A673 (cell line): Measurements from ENCODE around the gene UBXN7.

Experiments used
- CTCF ChIP-seq: fragments of 300-800, 200-600 bp; sonication (generic); conservative IDR thresholded peaks from 2 replicates; pipeline ENCODE4 v1.5.1; 2017; ENCODE audit warnings: low read depth, mild to moderate bottlenecking, antibody characterized with exemption, low read length, moderate library complexity, mixed read lengths
- EZH2 ChIP-seq: fragments of 200-600 bp; sonication (generic); IDR thresholded peaks from 2 replicates; pipeline ENCODE4 v1.6.1; 2017; ENCODE audit warnings: borderline replicate concordance, low read depth, mild to moderate bottlenecking, mixed read lengths, antibody characterized with exemption, low read length; ENCODE audit not compliant: poor library complexity, severe bottlenecking

DNA sequence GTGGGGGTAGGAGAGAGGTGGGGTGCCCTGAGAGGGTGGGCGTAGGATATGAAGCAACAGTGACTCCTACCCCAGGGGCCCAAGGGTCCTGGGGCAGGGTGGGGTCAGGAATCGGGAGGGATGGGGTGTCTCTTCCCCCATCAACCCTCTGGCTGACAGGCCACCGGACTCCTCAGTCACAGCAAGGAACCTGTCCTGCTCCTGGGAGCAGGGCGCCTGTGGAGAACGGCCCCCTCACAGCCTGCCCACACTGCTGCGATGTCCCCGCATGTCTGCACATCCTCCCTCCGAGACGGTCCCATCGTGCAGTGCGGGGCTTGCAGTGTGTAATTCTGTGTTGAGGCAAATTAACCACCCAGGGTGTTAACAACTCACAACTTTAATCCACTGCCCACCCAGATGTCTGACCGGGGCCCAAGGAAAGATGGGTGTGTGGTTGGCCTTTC is 96.7 kb downstream of the UBXN7 start:
- TF ChIP-seq CTCF (no peak), EZH2 (no peak)
